ENCODE measurements around the gene LAMB1. TPM values are rescaled to one million over a fixed set of nuclear protein-coding genes. Genes with fewer than 3 reads are reported as not detected.

The LAMB1 gene
- total and polyA plus RNA-seq, 2 of the 13 experiments (the other 11 are each of a cell fraction or from before 2014, with no cell fraction given), result 109 to 124 TPM

DNA sequence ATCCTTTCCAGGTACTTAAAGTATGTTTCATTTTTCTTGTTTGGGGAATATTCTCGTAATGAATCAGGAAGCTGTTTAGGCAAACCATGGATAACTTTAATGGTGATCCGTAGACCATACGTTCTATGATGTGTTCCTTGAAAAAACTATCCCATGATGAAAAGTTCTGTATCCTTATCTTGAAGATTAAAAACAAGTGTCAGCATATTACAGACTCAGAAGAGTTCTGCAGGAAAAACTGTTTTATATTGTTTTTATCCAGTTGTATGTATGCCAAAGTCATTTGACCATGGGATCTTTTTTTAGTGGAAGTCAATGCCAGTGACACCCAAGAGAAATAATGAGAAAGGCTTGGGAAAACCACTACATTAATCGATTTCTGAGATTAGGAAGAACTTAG lies 59.9 kb downstream of the LAMB1 start (continued):
- TF ChIP-seq, protein P1, sequence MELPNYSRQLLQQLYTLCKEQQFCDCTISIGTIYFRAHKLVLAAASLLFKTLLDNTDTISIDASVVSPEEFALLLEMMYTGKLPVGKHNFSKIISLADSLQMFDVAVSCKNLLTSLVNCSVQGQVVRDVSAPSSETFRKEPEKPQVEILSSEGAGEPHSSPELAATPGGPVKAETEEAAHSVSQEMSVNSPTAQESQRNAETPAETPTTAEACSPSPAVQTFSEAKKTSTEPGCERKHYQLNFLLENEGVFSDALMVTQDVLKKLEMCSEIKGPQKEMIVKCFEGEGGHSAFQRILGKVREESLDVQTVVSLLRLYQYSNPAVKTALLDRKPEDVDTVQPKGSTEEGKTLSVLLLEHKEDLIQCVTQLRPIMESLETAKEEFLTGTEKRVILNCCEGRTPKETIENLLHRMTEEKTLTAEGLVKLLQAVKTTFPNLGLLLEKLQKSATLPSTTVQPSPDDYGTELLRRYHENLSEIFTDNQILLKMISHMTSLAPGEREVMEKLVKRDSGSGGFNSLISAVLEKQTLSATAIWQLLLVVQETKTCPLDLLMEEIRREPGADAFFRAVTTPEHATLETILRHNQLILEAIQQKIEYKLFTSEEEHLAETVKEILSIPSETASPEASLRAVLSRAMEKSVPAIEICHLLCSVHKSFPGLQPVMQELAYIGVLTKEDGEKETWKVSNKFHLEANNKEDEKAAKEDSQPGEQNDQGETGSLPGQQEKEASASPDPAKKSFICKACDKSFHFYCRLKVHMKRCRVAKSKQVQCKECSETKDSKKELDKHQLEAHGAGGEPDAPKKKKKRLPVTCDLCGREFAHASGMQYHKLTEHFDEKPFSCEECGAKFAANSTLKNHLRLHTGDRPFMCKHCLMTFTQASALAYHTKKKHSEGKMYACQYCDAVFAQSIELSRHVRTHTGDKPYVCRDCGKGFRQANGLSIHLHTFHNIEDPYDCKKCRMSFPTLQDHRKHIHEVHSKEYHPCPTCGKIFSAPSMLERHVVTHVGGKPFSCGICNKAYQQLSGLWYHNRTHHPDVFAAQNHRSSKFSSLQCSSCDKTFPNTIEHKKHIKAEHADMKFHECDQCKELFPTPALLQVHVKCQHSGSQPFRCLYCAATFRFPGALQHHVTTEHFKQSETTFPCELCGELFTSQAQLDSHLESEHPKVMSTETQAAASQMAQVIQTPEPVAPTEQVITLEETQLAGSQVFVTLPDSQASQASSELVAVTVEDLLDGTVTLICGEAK (IDR thresholded peaks at IDR 0.05), result no peak
- TF ChIP-seq, protein P1 (CRISPR knock-in tag; IDR thresholded peaks at IDR 0.05), result no peak

- in situ Hi-C loops (cut with HindIII; ENCODE audit: extremely low pct_ligation_motif_present, low pct_unique_long_range_greater_than_20kb), result no loop called here
- 100% methylated on average over 4 of the region's 4 CpGs for WGBS (ENCODE audit: low lambda C conversion rate)
- POLR2A ChIA-PET, result no interaction called here
- H3K79me2 ChIP-seq (ENCODE audit: insufficient read depth, low read length), result no peaks in the 10 kb centered on the region
- H3K27ac ChIP-seq (ENCODE audit: extremely low read length, insufficient read depth, low read length), result no peak overlapping the region
- no peak overlapping the region for H2AFZ ChIP-seq (ENCODE audit: low read length)
- intact Hi-C loops (cut with micrococcal nuclease; ENCODE audit: unreplicated experiment), result no loop called here
- FAIRE-seq (no peak), DNase-seq (ENCODE audit: low spot score) (no peak), ATAC-seq (no peak)
- H3K9me3 ChIP-seq (ENCODE audit: low read length), result no peaks in the 10 kb centered on the region
- no peaks in the 10 kb centered on the region for H4K20me1 ChIP-seq (ENCODE audit: insufficient read depth, low read length)
- no peaks in the 10 kb centered on the region for H3K4me1 ChIP-seq (ENCODE audit: insufficient read depth, low read length)
- no peak overlapping the region for H3K9ac ChIP-seq (ENCODE audit: insufficient read depth, low read depth, low read length)
- H3K4me3 ChIP-seq (replicated peaks in 1 of 3; ENCODE audit: insufficient read depth in 1 of 3, low read depth in 2 of 3, low read length in 3 of 3), result no peak overlapping the region
- CTCF ChIA-PET (ENCODE audit: low intra/inter-chr PET ratio, low total read pairs), result no interaction called here
- no peaks in the 10 kb centered on the region for H3K27me3 ChIP-seq (ENCODE audit: control insufficient read depth in 1 of 2, insufficient read depth in 2 of 2, low read length in 2 of 2)
- no peak for TF ChIP-seq TOPORS (CRISPR knock-in tag; IDR thresholded peaks at IDR 0.05)
- peak; percentile 47 for TF ChIP-seq RBM22 (optimal IDR thresholded peaks at IDR 0.05; ENCODE audit: low read length)
- no TSS peak for BruUV-seq (replicated peaks)
- H3K36me3 ChIP-seq (replicated peaks in 1 of 2; ENCODE audit: control insufficient read depth in 1 of 2, insufficient read depth in 2 of 2, low read length in 2 of 2), result peaks cover 17 to 60% of the 10 kb centered on the region in 2 experiments
- H3K4me2 ChIP-seq (ENCODE audit: low read depth, low read length), result no peak overlapping the region
Observed at GRCh38 chr7:107940951-107941350, 62.0 kb downstream of the LAMB1 start.

Measured in HepG2 (cell line).